ENCODE data around the gene OCIAD2. TPM values are rescaled to one million over a fixed set of nuclear protein-coding genes. Genes with fewer than 3 reads are reported as not detected.
A peak's percentile ranks its signal among the peaks of the same experiment; 100 is the strongest.

OCIAD2 gene
- total RNA-seq, 1 donor from 2014 or later, result 29.7 TPM

GRCh38 chr4:48901196-48901595, 5.4 kb downstream of the OCIAD2 start:
- Mint-ChIP-seq H3K9me3 (no peaks in the 10 kb centered on the region), H3K36me3 (ENCODE audit: low read depth) (peaks cover 7% of the 10 kb centered on the region), H3K4me3 (no peak overlapping the region), H3K4me1 (peaks cover 26% of the 10 kb centered on the region), H3K27ac (ENCODE audit: unreplicated experiment) (no peak overlapping the region), H3K27me3 (ENCODE audit: low read depth) (no peaks in the 10 kb centered on the region)
- TF ChIP-seq CTCF (conservative IDR thresholded peaks at IDR 0.05), result no peak
- DNase-seq (ENCODE audit: low read depth, low spot score), result no peak

- H3K36me3 Mint-ChIP-seq (ENCODE audit: low read depth), result peaks cover 11% of the 10 kb centered on the region
- TF ChIP-seq CTCF (conservative IDR thresholded peaks at IDR 0.05), result no peak
- no peak for DNase-seq (ENCODE audit: low read depth, low spot score)
- H3K9me3 Mint-ChIP-seq, result no peaks in the 10 kb centered on the region
- no peaks in the 10 kb centered on the region for H3K27me3 Mint-ChIP-seq (ENCODE audit: low read depth)
- no peak overlapping the region for H3K27ac Mint-ChIP-seq (ENCODE audit: unreplicated experiment)
- H3K4me1 Mint-ChIP-seq, result peaks cover 16% of the 10 kb centered on the region
- H3K4me3 Mint-ChIP-seq, result no peak overlapping the region
These were observed 6.6 kb downstream of the OCIAD2 start for GRCh38 chr4:48899950-48900349.

GRCh38 chr4:48899432-48899749, 7.2 kb downstream of the OCIAD2 start:
- no peak for DNase-seq (ENCODE audit: low read depth, low spot score)
- H3K9me3 Mint-ChIP-seq, result no peaks in the 10 kb centered on the region

GRCh38 chr4:48898733-48899431, 7.7 kb downstream of the OCIAD2 start:
- no peak for DNase-seq (ENCODE audit: low read depth, low spot score)
- peaks cover 14% of the 10 kb centered on the region for H3K4me1 Mint-ChIP-seq
- H3K9me3 Mint-ChIP-seq, result no peaks in the 10 kb centered on the region
- TF ChIP-seq CTCF (conservative IDR thresholded peaks at IDR 0.05), result no peak
- H3K4me3 Mint-ChIP-seq, result no peak overlapping the region
- H3K27me3 Mint-ChIP-seq (ENCODE audit: low read depth), result no peaks in the 10 kb centered on the region
- peak overlapping the region; percentile 48 for H3K27ac Mint-ChIP-seq (ENCODE audit: unreplicated experiment)
- H3K36me3 Mint-ChIP-seq (ENCODE audit: low read depth), result peaks cover 11% of the 10 kb centered on the region

More at GRCh38 chr4:48899432-48899749, 7.2 kb downstream of the OCIAD2 start:
- no peaks in the 10 kb centered on the region for H3K27me3 Mint-ChIP-seq (ENCODE audit: low read depth)
- no peak for TF ChIP-seq CTCF (conservative IDR thresholded peaks at IDR 0.05)
- no peak overlapping the region for H3K27ac Mint-ChIP-seq (ENCODE audit: unreplicated experiment)
- no peak overlapping the region for H3K4me3 Mint-ChIP-seq
- H3K4me1 Mint-ChIP-seq, result peaks cover 14% of the 10 kb centered on the region
- H3K36me3 Mint-ChIP-seq (ENCODE audit: low read depth), result peaks cover 11% of the 10 kb centered on the region

- Mint-ChIP-seq H3K27me3 (ENCODE audit: low read depth) (no peaks in the 10 kb centered on the region), H3K9me3 (no peaks in the 10 kb centered on the region), H3K4me1 (peaks cover 14% of the 10 kb centered on the region), H3K36me3 (ENCODE audit: low read depth) (peaks cover 15% of the 10 kb centered on the region), H3K4me3 (no peak overlapping the region), H3K27ac (ENCODE audit: unreplicated experiment) (peak overlapping the region; percentile 37)
- no peak for TF ChIP-seq CTCF (conservative IDR thresholded peaks at IDR 0.05)
- DNase-seq (ENCODE audit: low read depth, low spot score), result no peak
These were observed 9.7 kb downstream of the OCIAD2 start for GRCh38 chr4:48896845-48897244.
